RWPE2 (cell line): ENCODE results near the gene SPRR2F.
A peak's percentile ranks its signal among the peaks of the same experiment; 100 is the strongest.

Source experiments
- ATAC-seq: fragments of 200-7000 bp; cut with Tn5 transposase; 3 replicates; pipeline ENCODE4 v1.9.1; 2021; ENCODE audit warnings: low read depth
- DNase-seq: peaks from one replicate; pipeline ENCODE4 v3.0.0-alpha.2; 2020; ENCODE audit warnings: low spot score
- H3K27ac ChIP-seq: fragments of 450-650 bp; 2 replicates; pipeline ENCODE4 v1.5.1; 2017; ENCODE audit warnings: mild to moderate bottlenecking; ENCODE audit not compliant: poor library complexity, severe bottlenecking
- H3K27me3 ChIP-seq: fragments of 250-450 bp; sonication (Bioruptor Pico); 2 replicates; pipeline ENCODE4 v1.5.1; 2021; ENCODE audit warnings: mild to moderate bottlenecking, moderate library complexity; ENCODE audit not compliant: insufficient read depth, poor library complexity, severe bottlenecking
- H3K36me3 ChIP-seq: fragments of 250-450 bp; sonication (Bioruptor Pico); 2 replicates; pipeline ENCODE4 v1.5.1; 2020; ENCODE audit warnings: low read depth, mild to moderate bottlenecking, moderate library complexity
- H3K4me1 ChIP-seq: fragments of 250-450 bp; sonication (Bioruptor Pico); 2 replicates; pipeline ENCODE4 v1.5.1; 2021; ENCODE audit warnings: mild to moderate bottlenecking, moderate library complexity; ENCODE audit not compliant: insufficient read depth, poor library complexity, severe bottlenecking
- H3K4me3 ChIP-seq: fragments of 250-450 bp; sonication (Bioruptor Pico); 2 replicates; pipeline ENCODE4 v1.5.1; 2021; ENCODE audit warnings: mild to moderate bottlenecking, moderate library complexity; ENCODE audit not compliant: severe bottlenecking
- H3K9me3 ChIP-seq: fragments of 250-450 bp; sonication (Bioruptor Pico); 2 replicates; pipeline ENCODE4 v1.5.1; 2021; ENCODE audit warnings: mild to moderate bottlenecking, moderate library complexity; ENCODE audit not compliant: severe bottlenecking
- TF ChIP-seq, protein P1 (sequence below): fragments of 450-650 bp; IDR thresholded peaks from one replicate; pipeline ENCODE4 v1.5.1; 2017; ENCODE audit warnings: mild to moderate bottlenecking, moderate library complexity; ENCODE audit not compliant: poor library complexity, severe bottlenecking

SPRR2F gene, protein sequence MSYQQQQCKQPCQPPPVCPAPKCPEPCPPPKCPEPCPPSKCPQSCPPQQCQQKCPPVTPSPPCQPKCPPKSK

DNA sequence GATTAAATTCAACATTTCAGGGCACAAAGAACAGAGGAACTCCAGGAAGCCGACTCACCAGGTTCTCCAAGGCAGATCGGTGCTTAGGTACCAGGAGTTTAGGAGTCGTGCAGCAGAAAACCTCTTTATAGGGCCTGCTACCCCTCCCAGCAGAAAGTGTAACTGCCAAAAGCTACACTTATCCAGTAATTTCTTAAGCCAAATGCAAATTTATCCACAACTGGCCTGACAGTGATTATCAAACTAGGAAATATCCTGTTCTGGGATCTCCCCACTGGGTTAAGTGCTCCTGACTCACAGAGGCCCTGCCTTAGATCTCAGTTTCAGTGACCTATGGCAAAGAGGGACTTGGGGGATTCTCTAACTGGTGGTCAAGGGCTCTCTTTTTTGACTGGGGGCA, at the start of gene SPRR2F:
TSS of gene SPRR2F (minus strand) at position 101 of the 400 bp plus-strand sequence. CDS start 783 bp downstream, outside the sequence.
- Histone ChIP-seq H3K9me3 (no peaks in the 10 kb centered on the region), H3K4me1 (no peaks in the 10 kb centered on the region), H3K4me3 (no peak within 1 kb of the TSS), H3K27ac (no peak within 1 kb of the TSS), H3K36me3 (no peaks in the 10 kb centered on the region), H3K27me3 (no peaks in the 10 kb centered on the region)
- TF ChIP-seq, protein P1, sequence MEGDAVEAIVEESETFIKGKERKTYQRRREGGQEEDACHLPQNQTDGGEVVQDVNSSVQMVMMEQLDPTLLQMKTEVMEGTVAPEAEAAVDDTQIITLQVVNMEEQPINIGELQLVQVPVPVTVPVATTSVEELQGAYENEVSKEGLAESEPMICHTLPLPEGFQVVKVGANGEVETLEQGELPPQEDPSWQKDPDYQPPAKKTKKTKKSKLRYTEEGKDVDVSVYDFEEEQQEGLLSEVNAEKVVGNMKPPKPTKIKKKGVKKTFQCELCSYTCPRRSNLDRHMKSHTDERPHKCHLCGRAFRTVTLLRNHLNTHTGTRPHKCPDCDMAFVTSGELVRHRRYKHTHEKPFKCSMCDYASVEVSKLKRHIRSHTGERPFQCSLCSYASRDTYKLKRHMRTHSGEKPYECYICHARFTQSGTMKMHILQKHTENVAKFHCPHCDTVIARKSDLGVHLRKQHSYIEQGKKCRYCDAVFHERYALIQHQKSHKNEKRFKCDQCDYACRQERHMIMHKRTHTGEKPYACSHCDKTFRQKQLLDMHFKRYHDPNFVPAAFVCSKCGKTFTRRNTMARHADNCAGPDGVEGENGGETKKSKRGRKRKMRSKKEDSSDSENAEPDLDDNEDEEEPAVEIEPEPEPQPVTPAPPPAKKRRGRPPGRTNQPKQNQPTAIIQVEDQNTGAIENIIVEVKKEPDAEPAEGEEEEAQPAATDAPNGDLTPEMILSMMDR = no peak
- no peak for ATAC-seq
- no peak for DNase-seq

DNA sequence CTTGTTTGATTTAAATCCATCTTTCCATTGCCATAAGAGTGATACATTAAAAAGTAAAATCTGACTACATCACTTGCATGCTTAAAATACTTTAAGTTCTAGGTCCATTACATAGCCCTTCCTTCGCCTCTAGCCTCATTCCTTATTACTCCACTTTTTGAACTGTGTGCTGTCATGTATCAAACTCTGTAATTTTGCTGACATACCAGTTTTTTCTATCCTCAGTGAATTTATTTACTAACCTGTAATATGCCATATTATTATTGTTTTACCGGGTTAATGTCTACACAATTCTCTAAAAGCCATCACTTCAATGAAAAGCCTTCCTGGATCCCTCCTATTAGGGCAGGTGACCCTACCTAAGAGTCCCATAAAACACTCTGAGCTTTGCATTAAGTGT, 42.2 kb upstream of the SPRR2F start:
- no peaks in the 10 kb centered on the region for H3K9me3 ChIP-seq
- TF ChIP-seq, protein P1 = no peak
- no peaks in the 10 kb centered on the region for H3K4me1 ChIP-seq
- H3K27ac ChIP-seq = no peak overlapping the region
- no peaks in the 10 kb centered on the region for H3K27me3 ChIP-seq
- DNase-seq = no peak
- H3K36me3 ChIP-seq = no peaks in the 10 kb centered on the region
- H3K4me3 ChIP-seq = no peak overlapping the region
- ATAC-seq = no peak

DNA sequence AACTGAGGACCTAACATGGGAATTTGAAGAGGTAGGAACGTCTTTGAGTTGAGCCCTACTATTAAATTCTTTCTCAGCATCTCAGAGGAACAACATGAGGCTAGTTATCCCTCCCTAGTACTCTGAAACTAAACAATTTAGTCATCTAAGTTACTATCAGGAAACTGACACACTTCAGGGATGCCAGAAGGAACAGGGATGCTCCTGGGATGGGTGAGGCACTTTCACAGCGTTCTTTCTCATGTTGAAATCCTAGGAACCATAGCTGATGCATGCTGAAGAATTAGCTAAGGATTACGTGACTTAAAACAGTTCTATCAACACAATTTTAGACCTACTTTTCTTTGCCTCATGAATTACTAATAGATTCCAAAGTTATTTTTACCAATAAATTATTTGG, 39.2 kb upstream of the SPRR2F start:
- H3K4me3 ChIP-seq = no peak overlapping the region
- no peaks in the 10 kb centered on the region for H3K36me3 ChIP-seq
- DNase-seq (no peak), ATAC-seq (no peak)
- no peaks in the 10 kb centered on the region for H3K4me1 ChIP-seq
- TF ChIP-seq, protein P1 = no peak
- no peaks in the 10 kb centered on the region for H3K27me3 ChIP-seq
- no peak overlapping the region for H3K27ac ChIP-seq
- H3K9me3 ChIP-seq = no peaks in the 10 kb centered on the region

DNA sequence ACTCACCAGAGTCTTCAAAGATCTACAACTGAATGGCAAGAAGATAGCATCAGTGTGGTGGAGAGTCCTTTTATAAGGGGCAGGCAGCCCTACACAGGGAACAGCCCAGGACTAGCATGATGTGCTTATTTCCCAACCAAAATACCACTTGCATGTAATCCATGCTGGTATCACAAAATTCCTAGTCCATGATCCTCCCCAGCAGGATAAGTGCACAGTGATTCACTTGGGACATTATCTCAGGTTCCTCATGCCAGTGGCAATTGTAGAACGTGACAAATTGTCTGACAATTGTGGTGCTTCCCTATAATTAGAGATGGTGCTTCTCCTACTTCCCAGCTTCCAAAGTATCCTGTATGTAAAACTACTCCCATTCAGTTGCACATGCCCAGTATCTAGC, 37.5 kb upstream of the SPRR2F start, which contains the start of gene SPRR2G:
TSS of gene SPRR2G (minus strand) at position 45 of the 400 bp plus-strand sequence. CDS start 780 bp downstream, outside the sequence.
- H3K27me3 ChIP-seq = no peaks in the 10 kb centered on the region
- no peak within 1 kb of the TSS for H3K27ac ChIP-seq
- ATAC-seq = no peak

DNA sequence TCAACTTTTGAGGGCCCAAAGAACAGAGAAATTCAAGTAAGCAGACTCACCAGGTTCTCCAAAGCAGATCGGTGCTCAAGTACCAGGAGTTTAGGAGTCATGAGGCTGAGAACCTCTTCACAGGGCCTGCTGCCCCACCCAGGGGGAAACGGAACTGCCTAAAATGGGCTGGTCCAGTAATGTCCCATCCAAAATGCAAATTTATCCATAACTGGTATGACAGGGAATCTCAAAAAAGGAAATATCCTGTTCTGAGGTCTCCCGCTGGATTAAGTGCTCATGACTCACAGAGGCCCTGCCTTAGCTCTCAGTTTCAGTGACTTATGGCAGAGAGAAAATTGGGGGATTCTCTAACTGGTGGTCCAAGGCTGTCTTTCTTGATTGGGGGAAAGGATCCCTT, 28.1 kb upstream of the SPRR2F start:
- TF ChIP-seq, protein P1 = no peak
- DNase-seq (no peak), ATAC-seq (peak; percentile 44; the same call in 1 of the 3 replicates)
- Histone ChIP-seq H3K27me3 (no peaks in the 10 kb centered on the region), H3K4me1 (no peaks in the 10 kb centered on the region), H3K9me3 (no peaks in the 10 kb centered on the region), H3K27ac (no peak overlapping the region), H3K36me3 (no peaks in the 10 kb centered on the region), H3K4me3 (no peak overlapping the region)

More for the DNA sequence above, 37.5 kb upstream of the SPRR2F start, which contains the start of gene SPRR2G:
- no peaks in the 10 kb centered on the region for H3K9me3 ChIP-seq
- no peaks in the 10 kb centered on the region for H3K4me1 ChIP-seq
- H3K4me3 ChIP-seq = no peak within 1 kb of the TSS
- no peak for DNase-seq
- TF ChIP-seq, protein P1 = no peak
- no peaks in the 10 kb centered on the region for H3K36me3 ChIP-seq
